ENCODE measurements around the gene PARD3. TPM values are rescaled to one million over a fixed set of nuclear protein-coding genes. Genes with fewer than 3 reads are reported as not detected.

Gene PARD3
- total RNA-seq, 1 experiment from 2014 or later: 154 TPM

GRCh38 chr10:34590793-34591192 is 224.3 kb downstream of the PARD3 start:
- H3K9me2 ChIP-seq (replicated peaks; ENCODE audit: low read length): no peaks in the 10 kb centered on the region
- H3K36me3 ChIP-seq (ENCODE audit: low read depth, low read length): no peaks in the 10 kb centered on the region
- CTCF ChIA-PET: no interaction called here
- H3K9me3 ChIP-seq (ENCODE audit: low read length): no peaks in the 10 kb centered on the region
- BruUV-seq (replicated peaks): no TSS peak
- H3K4me1 ChIP-seq (ENCODE audit: insufficient read depth, low read length): peaks cover 24% of the 10 kb centered on the region
- H3K4me2 ChIP-seq (ENCODE audit: low read length): no peak overlapping the region
- peaks cover 59% of the 10 kb centered on the region for H3K79me2 ChIP-seq (ENCODE audit: low read length)
- ATAC-seq (no peak), DNase-seq (no peak)
- H3K27me3 ChIP-seq (ENCODE audit: low read length): no peaks in the 10 kb centered on the region
- H3K9ac ChIP-seq (ENCODE audit: low read length): no peak overlapping the region
- intact Hi-C loops (cut with micrococcal nuclease): no loop called here
- no peak overlapping the region for H3K27ac ChIP-seq (ENCODE audit: low read length)
- no peaks in the 10 kb centered on the region for H3F3A ChIP-seq (ENCODE audit: low read length, unreplicated experiment)
- no peak overlapping the region for H3K4me3 ChIP-seq (ENCODE audit: low read length)
- H2AFZ ChIP-seq (ENCODE audit: low read length): no peak overlapping the region
- POLR2A ChIA-PET (ENCODE audit: unreplicated experiment): no interaction called here
- H4K20me1 ChIP-seq (ENCODE audit: low read length): no peaks in the 10 kb centered on the region
- TF ChIP-seq EZH2phosphoT487 (IDR thresholded peaks at IDR 0.05; ENCODE audit: borderline replicate concordance, low read length) (no peak), EZH2 (IDR thresholded peaks at IDR 0.05; ENCODE audit: low read length, unreplicated experiment) (no peak)

- Histone ChIP-seq H3K36me3 (ENCODE audit: low read depth, low read length) (no peaks in the 10 kb centered on the region), H4K20me1 (ENCODE audit: low read length) (no peaks in the 10 kb centered on the region), H3K27ac (ENCODE audit: low read length) (no peak overlapping the region), H3K4me2 (ENCODE audit: low read length) (no peak overlapping the region), H3F3A (ENCODE audit: low read length, unreplicated experiment) (no peaks in the 10 kb centered on the region), H3K9me3 (ENCODE audit: low read length) (no peaks in the 10 kb centered on the region), H3K27me3 (ENCODE audit: low read length) (no peaks in the 10 kb centered on the region), H3K9ac (ENCODE audit: low read length) (no peak overlapping the region), H3K4me3 (ENCODE audit: low read length) (no peak overlapping the region), H2AFZ (ENCODE audit: low read length) (no peak overlapping the region), H3K9me2 (replicated peaks; ENCODE audit: low read length) (no peaks in the 10 kb centered on the region), H3K4me1 (ENCODE audit: insufficient read depth, low read length) (peaks cover 34% of the 10 kb centered on the region), H3K79me2 (ENCODE audit: low read length) (peaks cover 58% of the 10 kb centered on the region)
- ChIA-PET CTCF (no interaction called here), POLR2A (ENCODE audit: unreplicated experiment) (no interaction called here)
- ATAC-seq: no peak
- BruUV-seq (replicated peaks): no TSS peak
- intact Hi-C loops (cut with micrococcal nuclease): no loop called here
- DNase-seq: no peak
- TF ChIP-seq EZH2phosphoT487 (IDR thresholded peaks at IDR 0.05; ENCODE audit: borderline replicate concordance, low read length) (no peak), EZH2 (IDR thresholded peaks at IDR 0.05; ENCODE audit: low read length, unreplicated experiment) (no peak), CTCF (conservative IDR thresholded peaks at IDR 0.05; ENCODE audit: low read depth, low read length) (no peak)
Observed at GRCh38 chr10:34589275-34589674, 225.8 kb downstream of the PARD3 start.

- BruUV-seq (replicated peaks): no TSS peak
- Histone ChIP-seq H3K27ac (ENCODE audit: low read length) (peak overlapping the region; percentile 50), H3K9ac (ENCODE audit: low read length) (no peak overlapping the region), H3K4me1 (ENCODE audit: insufficient read depth, low read length) (peaks cover 47% of the 10 kb centered on the region), H3K9me3 (ENCODE audit: low read length) (no peaks in the 10 kb centered on the region), H3K27me3 (ENCODE audit: low read length) (no peaks in the 10 kb centered on the region), H3F3A (ENCODE audit: low read length, unreplicated experiment) (no peaks in the 10 kb centered on the region), H3K36me3 (ENCODE audit: low read depth, low read length) (no peaks in the 10 kb centered on the region), H3K79me2 (ENCODE audit: low read length) (peaks cover 53% of the 10 kb centered on the region), H3K9me2 (replicated peaks; ENCODE audit: low read length) (no peaks in the 10 kb centered on the region), H2AFZ (ENCODE audit: low read length) (no peak overlapping the region), H4K20me1 (ENCODE audit: low read length) (0 out of 2 replicates have a peak, but pooled peaks cover 3% of the 10 kb centered on the region), H3K4me3 (ENCODE audit: low read length) (no peak overlapping the region), H3K4me2 (ENCODE audit: low read length) (peak overlapping the region; percentile 2; the same call in 1 of the 2 replicates)
- ChIA-PET POLR2A (ENCODE audit: unreplicated experiment) (interaction anchor here (0.6 kb wide), 1 partner anchor 920 kb away, joined by 3 read pairs; no protein-coding TSS in a partner anchor), CTCF (no interaction called here)
- no peak; the same call in 1 of the 2 replicates for ATAC-seq
- DNase-seq: peak; percentile 53
- intact Hi-C loops (cut with micrococcal nuclease): no loop called here
- TF ChIP-seq EZH2phosphoT487 (IDR thresholded peaks at IDR 0.05; ENCODE audit: borderline replicate concordance, low read length) (no peak), EZH2 (IDR thresholded peaks at IDR 0.05; ENCODE audit: low read length, unreplicated experiment) (no peak), CTCF (conservative IDR thresholded peaks at IDR 0.05; ENCODE audit: low read depth, low read length) (no peak)
Observed at GRCh38 chr10:34587680-34588019, 227.4 kb downstream of the PARD3 start.
